RWPE2 (cell line): ENCODE measurements around the gene TRAPPC10.

Source experiments
- ATAC-seq: fragments of 200-7000 bp; cut with Tn5 transposase; 3 replicates; pipeline ENCODE4 v1.9.1; 2021; ENCODE audit warnings: low read depth
- DNase-seq: peaks from one replicate; pipeline ENCODE4 v3.0.0-alpha.2; 2020; ENCODE audit warnings: low spot score
- H3K27ac ChIP-seq: fragments of 450-650 bp; 2 replicates; pipeline ENCODE4 v1.5.1; 2017; ENCODE audit warnings: mild to moderate bottlenecking; ENCODE audit not compliant: poor library complexity, severe bottlenecking
- H3K27me3 ChIP-seq: fragments of 250-450 bp; sonication (Bioruptor Pico); 2 replicates; pipeline ENCODE4 v1.5.1; 2021; ENCODE audit warnings: mild to moderate bottlenecking, moderate library complexity; ENCODE audit not compliant: insufficient read depth, poor library complexity, severe bottlenecking
- H3K36me3 ChIP-seq: fragments of 250-450 bp; sonication (Bioruptor Pico); 2 replicates; pipeline ENCODE4 v1.5.1; 2020; ENCODE audit warnings: low read depth, mild to moderate bottlenecking, moderate library complexity
- H3K4me1 ChIP-seq: fragments of 250-450 bp; sonication (Bioruptor Pico); 2 replicates; pipeline ENCODE4 v1.5.1; 2021; ENCODE audit warnings: mild to moderate bottlenecking, moderate library complexity; ENCODE audit not compliant: insufficient read depth, poor library complexity, severe bottlenecking
- H3K4me3 ChIP-seq: fragments of 250-450 bp; sonication (Bioruptor Pico); 2 replicates; pipeline ENCODE4 v1.5.1; 2021; ENCODE audit warnings: mild to moderate bottlenecking, moderate library complexity; ENCODE audit not compliant: severe bottlenecking
- H3K9me3 ChIP-seq: fragments of 250-450 bp; sonication (Bioruptor Pico); 2 replicates; pipeline ENCODE4 v1.5.1; 2021; ENCODE audit warnings: mild to moderate bottlenecking, moderate library complexity; ENCODE audit not compliant: severe bottlenecking
- CTCF ChIP-seq: fragments of 450-650 bp; IDR thresholded peaks from one replicate; pipeline ENCODE4 v1.5.1; 2017; ENCODE audit warnings: mild to moderate bottlenecking, moderate library complexity; ENCODE audit not compliant: poor library complexity, severe bottlenecking

Gene TRAPPC10

DNA sequence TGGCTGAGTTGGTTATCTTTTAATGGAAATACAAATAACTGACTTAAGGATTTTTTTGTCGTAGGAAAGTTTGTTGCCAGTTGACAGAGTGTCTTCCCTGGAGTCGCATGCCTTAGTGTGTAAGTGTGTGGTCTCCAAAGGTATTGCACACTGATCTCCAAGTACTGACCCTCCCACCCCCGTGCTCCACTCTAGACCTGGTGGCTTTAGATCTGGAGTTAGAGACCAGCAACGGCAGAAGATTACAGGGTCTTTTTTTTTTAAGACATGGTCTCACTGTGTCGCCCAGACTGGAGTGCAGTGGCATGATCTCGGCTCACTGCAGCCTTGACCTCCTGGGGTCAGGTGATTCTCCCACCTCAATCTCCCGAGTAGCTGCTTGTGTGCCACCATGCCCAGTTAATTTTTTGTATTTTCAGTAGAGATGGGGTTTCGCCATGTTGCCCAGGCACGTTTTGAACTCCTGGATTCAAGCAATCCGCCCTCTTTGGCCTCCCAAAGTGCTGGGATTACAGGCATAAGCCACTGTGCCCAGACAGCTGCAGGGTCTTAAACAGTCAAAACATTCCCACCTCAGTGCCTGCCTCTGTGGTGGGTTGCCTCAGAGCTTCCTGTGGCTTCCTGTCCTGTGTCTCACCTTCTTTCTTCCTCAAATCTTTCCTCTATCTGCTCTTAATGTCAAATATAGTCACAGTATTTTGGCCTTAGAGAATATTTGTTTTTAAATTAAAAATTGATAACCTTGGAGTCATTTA lies 6.9 kb downstream of the TRAPPC10 start:
- Histone ChIP-seq H3K27ac (no peak overlapping the region), H3K9me3 (no peaks in the 10 kb centered on the region), H3K4me3 (no peak overlapping the region), H3K27me3 (no peaks in the 10 kb centered on the region), H3K36me3 (peaks cover 5% of the 10 kb centered on the region; the same call in 1 of the 2 replicates), H3K4me1 (peaks cover 6% of the 10 kb centered on the region)
- DNase-seq (no peak), ATAC-seq (no peak)
- TF ChIP-seq CTCF: no peak

DNA sequence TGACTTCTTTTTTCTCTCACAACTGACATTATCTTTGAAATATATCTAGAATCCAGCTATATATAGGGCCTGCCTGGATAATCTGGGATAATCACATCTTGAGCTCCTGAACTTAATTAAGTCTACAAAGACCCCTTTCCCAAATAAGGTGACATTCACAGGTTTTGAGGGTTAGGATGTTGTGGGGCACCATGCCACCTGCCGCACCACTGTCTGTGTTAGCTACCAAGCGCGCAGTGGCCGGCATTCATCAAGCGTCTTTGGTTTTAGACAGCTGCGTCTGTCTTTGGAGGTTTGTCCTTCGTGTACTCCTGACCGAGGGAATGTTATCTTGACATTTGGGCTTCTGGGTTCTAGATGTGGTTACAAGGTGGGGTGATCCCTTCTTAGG lies 7.5 kb downstream of the TRAPPC10 start:
- Histone ChIP-seq H3K9me3 (no peaks in the 10 kb centered on the region), H3K27ac (no peak overlapping the region), H3K27me3 (no peaks in the 10 kb centered on the region), H3K4me1 (peaks cover 5% of the 10 kb centered on the region), H3K4me3 (no peak overlapping the region), H3K36me3 (peaks cover 5% of the 10 kb centered on the region; the same call in 1 of the 2 replicates)
- DNase-seq: no peak
- TF ChIP-seq CTCF: no peak
- ATAC-seq: no peak

- Histone ChIP-seq H3K4me3 (no peak overlapping the region), H3K4me1 (peaks cover 7% of the 10 kb centered on the region), H3K27me3 (no peaks in the 10 kb centered on the region), H3K9me3 (no peaks in the 10 kb centered on the region), H3K36me3 (no peaks in the 10 kb centered on the region), H3K27ac (no peak overlapping the region)
- DNase-seq: no peak
- TF ChIP-seq CTCF: no peak
- no peak for ATAC-seq
These were observed 8.4 kb downstream of the TRAPPC10 start for GRCh38 chr21:44020551-44020950.

DNA sequence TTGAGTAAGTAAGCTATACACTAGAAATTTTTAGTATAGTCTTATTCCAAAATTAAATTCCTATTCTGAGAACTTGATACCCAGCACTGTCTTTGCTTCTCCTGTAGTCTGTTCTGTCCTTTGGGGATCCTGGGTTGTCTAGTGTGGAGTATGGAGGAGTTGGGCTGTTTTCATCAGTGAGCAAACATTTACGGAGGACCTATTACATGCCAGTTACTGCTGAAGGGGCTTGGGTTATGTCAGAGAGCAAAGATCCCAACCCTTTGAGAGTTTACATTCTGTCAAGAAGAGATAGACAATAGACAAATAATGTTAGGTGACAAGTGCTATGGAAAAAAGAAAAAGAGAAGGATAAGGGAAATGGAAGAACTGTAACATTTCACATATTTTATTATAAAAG lies 9.0 kb downstream of the TRAPPC10 start:
- ATAC-seq (no peak), DNase-seq (no peak)
- no peaks in the 10 kb centered on the region for H3K27me3 ChIP-seq
- H3K4me1 ChIP-seq: peaks cover 7% of the 10 kb centered on the region
- H3K9me3 ChIP-seq: no peaks in the 10 kb centered on the region
- no peak overlapping the region for H3K4me3 ChIP-seq
- H3K27ac ChIP-seq: no peak overlapping the region
- TF ChIP-seq CTCF: no peak
- no peaks in the 10 kb centered on the region for H3K36me3 ChIP-seq

- no peaks in the 10 kb centered on the region for H3K27me3 ChIP-seq
- ATAC-seq (no peak), DNase-seq (no peak)
- no peaks in the 10 kb centered on the region for H3K36me3 ChIP-seq
- no peaks in the 10 kb centered on the region for H3K9me3 ChIP-seq
- TF ChIP-seq CTCF: no peak
- no peak overlapping the region for H3K27ac ChIP-seq
- H3K4me3 ChIP-seq: no peak overlapping the region
- H3K4me1 ChIP-seq: peaks cover 7% of the 10 kb centered on the region
These were observed 12.1 kb downstream of the TRAPPC10 start for GRCh38 chr21:44024257-44024656.
